ENCODE results near the gene ATP2C2. TPM values are rescaled to one million over a fixed set of nuclear protein-coding genes. Genes with fewer than 3 reads are reported as not detected.
"Not testable (repeated sequence)": the region's sequence is repeated elsewhere in the genome, so short reads cannot be mapped to it uniquely, and the experiment has no call there.

ATP2C2 gene
- total RNA-seq, 1 experiment from 2014 or later: 4.0 TPM

DNA sequence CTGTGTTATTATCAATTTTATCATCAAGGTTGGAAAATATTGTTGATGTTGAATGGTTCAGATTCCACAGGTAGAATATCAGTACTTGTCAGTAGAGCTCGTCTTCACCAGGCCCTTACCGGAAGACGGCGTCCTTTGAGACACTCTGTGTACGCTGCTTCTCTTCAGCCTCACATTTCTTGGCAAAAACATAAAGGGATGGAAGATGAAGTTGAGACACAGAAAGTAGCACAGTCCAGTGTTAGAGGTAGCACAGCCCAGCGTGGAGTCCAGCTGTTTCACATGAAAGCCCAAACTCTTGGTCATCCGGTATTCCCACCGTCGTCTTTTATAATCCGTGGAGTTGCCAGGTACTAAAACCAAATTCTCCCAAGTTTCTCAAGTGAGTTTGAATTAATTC, 30.4 kb downstream of the ATP2C2 start:
- TF ChIP-seq, protein P1, sequence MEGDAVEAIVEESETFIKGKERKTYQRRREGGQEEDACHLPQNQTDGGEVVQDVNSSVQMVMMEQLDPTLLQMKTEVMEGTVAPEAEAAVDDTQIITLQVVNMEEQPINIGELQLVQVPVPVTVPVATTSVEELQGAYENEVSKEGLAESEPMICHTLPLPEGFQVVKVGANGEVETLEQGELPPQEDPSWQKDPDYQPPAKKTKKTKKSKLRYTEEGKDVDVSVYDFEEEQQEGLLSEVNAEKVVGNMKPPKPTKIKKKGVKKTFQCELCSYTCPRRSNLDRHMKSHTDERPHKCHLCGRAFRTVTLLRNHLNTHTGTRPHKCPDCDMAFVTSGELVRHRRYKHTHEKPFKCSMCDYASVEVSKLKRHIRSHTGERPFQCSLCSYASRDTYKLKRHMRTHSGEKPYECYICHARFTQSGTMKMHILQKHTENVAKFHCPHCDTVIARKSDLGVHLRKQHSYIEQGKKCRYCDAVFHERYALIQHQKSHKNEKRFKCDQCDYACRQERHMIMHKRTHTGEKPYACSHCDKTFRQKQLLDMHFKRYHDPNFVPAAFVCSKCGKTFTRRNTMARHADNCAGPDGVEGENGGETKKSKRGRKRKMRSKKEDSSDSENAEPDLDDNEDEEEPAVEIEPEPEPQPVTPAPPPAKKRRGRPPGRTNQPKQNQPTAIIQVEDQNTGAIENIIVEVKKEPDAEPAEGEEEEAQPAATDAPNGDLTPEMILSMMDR (conservative IDR thresholded peaks at IDR 0.05): no peak
- Histone ChIP-seq H2BK20ac (ENCODE audit: low read depth, low read length, poor library complexity, severe bottlenecking) (no peak overlapping the region), H3K9me3 (ENCODE audit: control insufficient read depth, low read depth, low read length) (no peaks in the 10 kb centered on the region), H3K56ac (ENCODE audit: insufficient read length, low read depth, low read length) (no peak overlapping the region), H3K23ac (ENCODE audit: insufficient read length, low read depth, low read length) (no peak overlapping the region), H3K14ac (ENCODE audit: insufficient read depth, low read length) (no peak overlapping the region), H4K20me1 (ENCODE audit: control insufficient read depth, insufficient read depth, insufficient read length) (no peaks in the 10 kb centered on the region), H2BK5ac (ENCODE audit: insufficient read length, low read length) (no peak overlapping the region), H3K4me2 (ENCODE audit: insufficient read depth, insufficient read length, low read length) (no peak overlapping the region), H2BK12ac (ENCODE audit: insufficient read length, low read depth, low read length) (no peak overlapping the region), H3K79me1 (ENCODE audit: insufficient read depth, low read depth, low read length, poor library complexity, severe bottlenecking) (no peaks in the 10 kb centered on the region), H3K27me3 (ENCODE audit: insufficient read depth, low read length) (no peaks in the 10 kb centered on the region), H2BK15ac (ENCODE audit: low read depth, low read length) (no peak overlapping the region), H3K4me1 (ENCODE audit: insufficient read depth, low read length) (no peaks in the 10 kb centered on the region), H4K91ac (ENCODE audit: insufficient read length, low read depth, low read length) (no peak overlapping the region), H4K5ac (ENCODE audit: insufficient read length, low read depth, low read length) (no peak overlapping the region), H3K23me2 (ENCODE audit: insufficient read length, low read depth, low read length, poor library complexity, severe bottlenecking) (no peaks in the 10 kb centered on the region), H3K18ac (ENCODE audit: insufficient read length, low read depth, low read length) (no peak overlapping the region), H3K79me2 (ENCODE audit: insufficient read depth, low read length) (no peaks in the 10 kb centered on the region), H2BK120ac (ENCODE audit: low read depth, low read length, poor library complexity, severe bottlenecking) (no peak overlapping the region), H3K27ac (ENCODE audit: insufficient read length, low read depth, low read length) (no peak overlapping the region), H3T11ph (ENCODE audit: low read length) (no peak overlapping the region), H2AK5ac (ENCODE audit: insufficient read length, low read length) (no peak overlapping the region), H4K8ac (replicated peaks; ENCODE audit: insufficient read length, low read depth, low read length) (no peak overlapping the region), H3K4ac (ENCODE audit: low read depth, low read length) (no peak overlapping the region), H2AFZ (ENCODE audit: low read length) (no peak overlapping the region), H3K9ac (ENCODE audit: extremely low read depth, insufficient read length, low read length) (no peak overlapping the region)
- Mint-ChIP-seq H3K36me3 (ENCODE audit: insufficient read depth in 1 of 3, low read depth in 3 of 3) (peaks cover 0 to 3% (median 0%) of the 10 kb centered on the region in 3 experiments; a peak in 1 of 7 replicates), H3K4me3 (no peak overlapping the region), H3K9me3 (no peaks in the 10 kb centered on the region), H3K4me1 (peaks cover 14 to 23% of the 10 kb centered on the region in 2 experiments), H3K27ac (no peak overlapping the region), H3K27me3 (ENCODE audit: low read depth) (peaks cover 6% of the 10 kb centered on the region)
- no peak for DNase-seq
- WGBS (ENCODE audit: extremely low coverage, insufficient read length, low lambda C conversion rate): no CpG with 5 or more reads among the region's 10 CpGs

DNA sequence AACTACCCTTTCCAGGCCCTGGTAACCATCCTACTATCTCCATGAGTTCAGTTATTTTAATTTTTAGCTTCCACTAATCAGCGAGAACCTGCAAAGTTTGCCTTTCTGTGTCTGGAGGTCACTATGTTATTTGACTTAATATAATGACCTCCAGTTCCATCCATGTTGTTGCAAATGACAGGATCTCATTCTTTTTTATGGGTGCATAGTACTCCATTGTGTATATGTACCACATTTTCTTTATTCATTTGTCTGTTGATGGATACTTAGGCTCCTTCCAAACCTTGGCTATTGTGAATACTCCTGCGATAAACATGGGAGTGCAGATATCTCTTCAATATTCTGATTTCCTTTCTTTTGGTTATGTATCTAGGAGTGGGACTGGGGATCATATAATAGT, 31.6 kb downstream of the ATP2C2 start:
- H3K9me3 ChIP-seq (ENCODE audit: control insufficient read depth, low read depth, low read length); H2BK120ac ChIP-seq (ENCODE audit: low read depth, low read length, poor library complexity, severe bottlenecking); H2BK12ac ChIP-seq (ENCODE audit: insufficient read length, low read depth, low read length); H2BK5ac ChIP-seq (ENCODE audit: insufficient read length, low read length); DNase-seq; H3K79me1 ChIP-seq (ENCODE audit: insufficient read depth, low read depth, low read length, poor library complexity, severe bottlenecking); H3T11ph ChIP-seq (ENCODE audit: low read length); H3K9me3 Mint-ChIP-seq; H3K27me3 Mint-ChIP-seq (ENCODE audit: low read depth); H3K4me2 ChIP-seq (ENCODE audit: insufficient read depth, insufficient read length, low read length); H2AFZ ChIP-seq (ENCODE audit: low read length); H3K9ac ChIP-seq (ENCODE audit: extremely low read depth, insufficient read length, low read length); H3K79me2 ChIP-seq (ENCODE audit: insufficient read depth, low read length); H3K27ac ChIP-seq (ENCODE audit: insufficient read length, low read depth, low read length); H3K56ac ChIP-seq (ENCODE audit: insufficient read length, low read depth, low read length); H3K18ac ChIP-seq (ENCODE audit: insufficient read length, low read depth, low read length); H3K4me1 ChIP-seq (ENCODE audit: insufficient read depth, low read length); H2BK15ac ChIP-seq (ENCODE audit: low read depth, low read length); H3K36me3 Mint-ChIP-seq (ENCODE audit: insufficient read depth in 1 of 3, low read depth in 3 of 3); H3K27me3 ChIP-seq (ENCODE audit: insufficient read depth, low read length); H3K4ac ChIP-seq (ENCODE audit: low read depth, low read length); H3K27ac Mint-ChIP-seq; H3K23ac ChIP-seq (ENCODE audit: insufficient read length, low read depth, low read length); H3K4me3 Mint-ChIP-seq; H4K8ac ChIP-seq (replicated peaks; ENCODE audit: insufficient read length, low read depth, low read length); H4K5ac ChIP-seq (ENCODE audit: insufficient read length, low read depth, low read length); H2AK5ac ChIP-seq (ENCODE audit: insufficient read length, low read length); H3K14ac ChIP-seq (ENCODE audit: insufficient read depth, low read length); H2BK20ac ChIP-seq (ENCODE audit: low read depth, low read length, poor library complexity, severe bottlenecking); H4K91ac ChIP-seq (ENCODE audit: insufficient read length, low read depth, low read length); H3K23me2 ChIP-seq (ENCODE audit: insufficient read length, low read depth, low read length, poor library complexity, severe bottlenecking); H4K20me1 ChIP-seq (ENCODE audit: control insufficient read depth, insufficient read depth, insufficient read length): not testable (repeated sequence)
- WGBS (ENCODE audit: extremely low coverage, insufficient read length, low lambda C conversion rate): no CpG with 5 or more reads among the region's 2 CpGs
- peaks cover 14 to 23% of the 10 kb centered on the region in 2 experiments for H3K4me1 Mint-ChIP-seq

Measured in H9 (cell line).